GM06990 (cell line): ENCODE measurements around the gene ACE.

Source experiments
- DNase-seq: peaks from one replicate; pipeline ENCODE4 v3.0.0-alpha.2; 2011; ENCODE audit not compliant: insufficient read length; ENCODE audit errors: extremely low read depth
- H3K27me3 ChIP-seq: replicated peaks from 2 replicates; pipeline ENCODE4 v1.6.0; 2011; ENCODE audit warnings: low read length; ENCODE audit not compliant: control insufficient read depth, insufficient read depth
- H3K36me3 ChIP-seq: 2 replicates; pipeline ENCODE4 v1.5.1; 2011; ENCODE audit warnings: low read length; ENCODE audit not compliant: control insufficient read depth, insufficient read depth
- H3K4me3 ChIP-seq: replicated peaks from 2 replicates; pipeline ENCODE4 v1.5.1; 2011; ENCODE audit warnings: low read depth, mild to moderate bottlenecking, control low read depth, low read length
- CTCF ChIP-seq: IDR thresholded peaks from 2 replicates; pipeline ENCODE4 v1.5.1; 2011; ENCODE audit warnings: low read length, control low read depth, mild to moderate bottlenecking, inconsistent platforms; ENCODE audit not compliant: insufficient read depth, poor library complexity, severe bottlenecking

The ACE gene

DNA sequence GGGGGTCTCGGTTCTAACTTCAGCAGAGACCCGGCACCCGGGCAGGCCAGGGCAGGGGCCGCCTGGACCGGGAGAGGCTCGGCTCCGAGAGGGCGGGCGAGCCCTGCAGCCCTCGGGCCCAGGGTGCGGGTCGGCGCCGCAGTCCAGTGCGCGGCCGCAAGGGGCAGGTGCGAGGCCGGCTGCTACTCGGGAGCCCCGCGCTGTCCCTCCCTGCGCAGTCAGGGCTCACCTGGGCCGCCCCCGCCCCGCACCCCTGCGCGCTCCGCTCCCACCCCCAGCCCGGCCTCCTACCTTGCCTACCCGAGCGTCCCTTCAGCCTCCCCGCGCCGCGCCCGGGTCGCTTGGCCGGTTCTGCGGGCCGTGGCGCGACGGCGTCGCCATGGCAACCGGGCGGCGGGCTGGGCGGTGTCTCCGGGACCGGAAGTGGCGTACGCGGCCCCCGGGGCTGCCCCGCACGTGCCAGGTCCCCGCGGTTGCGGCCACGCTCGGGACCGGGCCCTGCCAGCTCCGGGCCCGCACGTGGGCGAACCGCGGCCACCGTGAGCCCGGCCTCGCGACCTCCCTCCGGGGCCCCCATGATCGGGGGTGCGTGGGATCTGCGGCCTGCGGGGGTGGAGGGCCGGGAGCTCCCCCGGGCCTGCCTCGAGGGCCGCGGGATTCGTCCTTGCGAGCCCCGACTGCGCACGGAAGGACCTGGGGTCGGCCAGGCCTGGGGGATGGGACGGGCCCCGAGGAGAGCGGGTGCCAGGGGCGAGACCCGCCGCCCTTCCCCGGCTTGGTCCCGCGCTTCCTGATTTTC is 30.7 kb upstream of the ACE start, which contains the start of gene CYB561:
TSS of gene CYB561 (minus strand) at position 353 of the 799 bp plus-strand sequence. CDS start 8,759 bp downstream, outside the sequence.
- Histone ChIP-seq H3K4me3 (peak within 1 kb of the TSS; percentile 52), H3K36me3 (no peaks in the 10 kb centered on the region), H3K27me3 (no peaks in the 10 kb centered on the region)
- TF ChIP-seq CTCF = no peak
- peak; percentile 87 for DNase-seq

GRCh38 chr17:63446753-63447470 is 29.9 kb upstream of the ACE start:
- Histone ChIP-seq H3K27me3 (no peaks in the 10 kb centered on the region), H3K36me3 (no peaks in the 10 kb centered on the region), H3K4me3 (peak overlapping the region; percentile 52)
- DNase-seq = peak; percentile 63
- no peak for TF ChIP-seq CTCF

DNA sequence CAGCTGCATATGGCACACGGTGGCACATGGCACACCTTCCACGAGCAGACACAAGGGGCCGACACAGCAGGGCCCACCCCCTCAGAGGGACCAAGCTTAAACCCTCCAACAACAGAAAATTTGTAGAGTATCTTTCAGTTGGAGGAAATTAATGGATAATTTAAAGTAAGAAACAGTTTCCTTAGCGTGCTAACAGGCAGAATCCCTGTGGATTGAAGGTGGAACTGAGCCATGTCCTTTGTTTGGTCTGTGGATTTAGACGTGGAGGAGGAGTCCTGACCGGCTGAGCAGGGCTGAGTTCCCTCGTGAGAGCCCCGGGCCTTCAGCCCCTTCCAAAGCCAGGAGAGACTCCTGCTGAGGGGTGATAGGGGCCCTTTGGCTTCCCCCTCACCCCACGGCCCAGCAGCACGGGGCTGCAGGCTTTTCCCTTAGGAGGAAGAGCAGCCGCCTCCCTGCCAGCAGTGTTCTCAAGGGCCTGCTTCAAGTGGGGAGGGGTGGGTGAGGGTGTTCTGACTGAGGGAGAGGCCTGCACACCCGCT is 29.3 kb upstream of the ACE start:
- no peaks in the 10 kb centered on the region for H3K27me3 ChIP-seq
- TF ChIP-seq CTCF = no peak
- H3K36me3 ChIP-seq = no peaks in the 10 kb centered on the region
- H3K4me3 ChIP-seq = no peak overlapping the region
- DNase-seq = no peak

DNA sequence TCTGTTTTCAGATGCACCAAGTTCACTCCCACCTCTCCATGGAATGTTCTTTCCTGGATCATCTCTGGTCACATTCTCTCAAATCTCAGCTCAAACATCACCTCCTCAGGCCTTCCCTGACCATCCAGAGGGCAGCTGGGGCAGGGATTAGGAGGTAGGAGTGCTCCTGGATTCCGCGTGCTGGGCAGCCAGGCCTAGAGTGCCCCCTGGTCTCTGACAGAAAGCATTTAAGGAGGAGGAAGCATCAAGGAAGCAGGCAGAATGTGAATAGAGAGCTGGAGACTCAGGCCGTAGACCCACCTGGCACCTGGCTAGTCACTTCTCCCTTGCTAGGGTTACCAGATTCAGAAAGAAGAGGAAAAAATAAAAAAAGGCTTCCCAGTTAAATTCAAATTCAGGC is 28.2 kb upstream of the ACE start:
- DNase-seq = no peak
- no peaks in the 10 kb centered on the region for H3K27me3 ChIP-seq
- H3K4me3 ChIP-seq = no peak overlapping the region
- no peak for TF ChIP-seq CTCF
- H3K36me3 ChIP-seq = no peaks in the 10 kb centered on the region

DNA sequence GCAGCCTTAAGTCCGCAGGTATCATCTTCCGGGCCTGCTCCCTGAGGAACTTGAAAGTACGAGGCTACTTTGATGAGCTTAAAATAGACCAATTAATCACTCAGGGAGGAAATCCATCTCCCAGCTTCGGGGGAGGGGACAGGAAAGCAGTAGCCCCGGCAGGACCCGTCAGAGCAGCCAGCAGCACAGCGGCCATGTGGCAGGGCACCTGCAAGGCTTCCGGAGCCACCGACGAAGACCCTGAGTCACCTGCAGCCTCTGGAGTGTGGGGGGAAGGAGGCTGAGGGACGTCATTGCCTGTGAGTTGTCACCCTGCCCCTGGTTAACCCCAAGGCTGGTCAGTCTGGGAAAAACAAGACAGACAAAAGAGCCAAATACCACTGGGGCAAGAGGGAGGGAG is 26.3 kb upstream of the ACE start:
- Histone ChIP-seq H3K36me3 (no peaks in the 10 kb centered on the region), H3K27me3 (no peaks in the 10 kb centered on the region), H3K4me3 (no peak overlapping the region)
- no peak for TF ChIP-seq CTCF
- DNase-seq = no peak
